Suppressor macrophage treated with lipopolysaccharide for 1 hour (primary cell): Measurements from ENCODE around the gene TPP2.

Experiments used
- DNase-seq, 3 donors: peaks; one replicate each; pipeline ENCODE4 v3.0.0-alpha.2; 2020 to 2022

TPP2 gene

DNA sequence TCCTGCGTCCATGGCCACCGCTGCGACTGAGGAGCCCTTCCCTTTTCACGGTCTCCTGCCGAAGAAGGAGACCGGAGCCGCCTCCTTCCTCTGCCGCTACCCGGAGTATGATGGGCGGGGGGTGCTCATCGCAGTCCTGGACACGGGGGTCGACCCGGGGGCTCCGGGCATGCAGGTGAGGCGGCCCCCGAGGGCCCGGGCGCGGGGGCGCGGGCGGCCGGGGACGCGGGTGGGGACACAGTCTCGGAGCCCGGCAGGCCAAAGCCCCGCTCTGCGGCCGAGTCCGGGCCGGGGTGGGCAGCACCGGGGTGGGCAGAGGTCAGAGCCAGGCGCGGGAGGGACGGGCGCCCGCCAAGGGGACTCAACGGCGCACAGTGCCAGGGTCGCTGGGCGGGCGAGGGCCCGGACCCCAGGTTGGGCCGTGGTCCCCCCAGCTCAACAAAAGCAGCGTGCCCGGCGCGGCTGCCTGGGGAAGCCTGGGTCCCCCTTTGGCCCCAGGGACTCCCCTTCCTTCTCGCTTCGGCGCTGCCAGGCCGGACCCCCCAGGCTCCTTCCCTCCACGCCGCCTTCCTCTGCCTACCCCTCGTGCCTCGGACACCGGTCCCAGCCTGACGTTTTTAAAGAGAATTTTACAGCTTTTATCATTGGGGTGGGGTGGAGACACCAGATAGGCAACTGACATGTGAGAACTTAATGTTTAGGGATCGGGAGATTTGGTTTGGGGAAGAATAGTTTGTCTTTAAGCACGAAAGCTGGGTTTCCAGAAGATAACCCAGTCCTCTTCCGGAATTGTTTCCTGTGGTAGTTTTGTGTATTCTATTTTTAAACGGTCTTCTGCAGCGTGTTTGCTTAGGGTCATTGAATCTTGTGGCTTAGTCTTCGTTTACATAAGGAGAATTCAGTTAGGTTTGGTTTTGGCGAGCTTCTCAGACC lies 509 bp downstream of the TPP2 start:
- DNase-seq: peak in 1 of 3 donors; percentile 58

DNA sequence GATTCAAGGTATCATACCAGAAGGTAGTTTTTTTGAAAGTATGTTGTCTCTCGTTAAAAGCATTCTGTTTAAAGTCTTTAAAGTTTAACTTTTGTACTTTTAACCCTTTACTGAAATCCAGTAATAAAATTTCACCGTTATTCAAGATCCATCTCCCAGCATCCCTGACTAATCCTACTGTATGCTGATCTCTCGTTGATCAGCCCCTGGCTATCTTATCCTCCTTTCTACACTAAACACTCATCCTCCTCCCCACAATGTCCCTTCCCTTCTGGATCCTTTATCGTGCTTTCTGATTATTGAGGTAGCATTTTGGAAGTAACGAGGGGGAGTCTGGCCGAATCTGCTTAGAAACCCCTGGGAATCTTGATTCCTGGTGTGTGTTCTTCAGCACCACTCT lies 1.3 kb downstream of the TPP2 start:
- no peak for DNase-seq

DNA sequence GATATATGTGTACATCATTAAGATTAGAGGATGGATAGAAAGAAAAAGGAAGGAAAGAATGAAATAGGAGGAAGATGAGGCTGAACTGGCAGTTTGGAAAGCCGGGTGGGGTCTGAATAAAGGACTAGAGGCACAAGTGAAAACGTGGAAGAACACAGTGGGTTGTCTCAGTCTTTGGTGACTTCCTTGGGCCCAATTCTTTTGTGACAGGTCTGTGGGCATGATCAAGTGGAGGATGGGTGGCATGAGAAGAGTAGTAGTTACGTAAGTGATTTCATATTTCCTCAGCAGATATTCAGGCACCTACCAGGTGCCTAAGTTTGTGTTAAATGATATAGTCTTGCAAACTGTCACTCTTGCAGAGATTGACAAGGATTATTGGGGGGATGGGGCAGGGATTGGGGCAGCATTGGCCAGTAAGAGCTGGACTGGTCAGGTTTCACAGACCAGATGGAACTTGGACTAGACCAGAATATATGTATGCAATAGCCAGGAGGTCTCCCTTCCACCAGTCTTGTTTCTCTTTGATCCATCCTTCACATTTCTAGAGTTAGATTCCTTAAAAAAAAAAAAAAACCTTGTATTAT lies 2.7 kb downstream of the TPP2 start:
- DNase-seq: no peak

DNA sequence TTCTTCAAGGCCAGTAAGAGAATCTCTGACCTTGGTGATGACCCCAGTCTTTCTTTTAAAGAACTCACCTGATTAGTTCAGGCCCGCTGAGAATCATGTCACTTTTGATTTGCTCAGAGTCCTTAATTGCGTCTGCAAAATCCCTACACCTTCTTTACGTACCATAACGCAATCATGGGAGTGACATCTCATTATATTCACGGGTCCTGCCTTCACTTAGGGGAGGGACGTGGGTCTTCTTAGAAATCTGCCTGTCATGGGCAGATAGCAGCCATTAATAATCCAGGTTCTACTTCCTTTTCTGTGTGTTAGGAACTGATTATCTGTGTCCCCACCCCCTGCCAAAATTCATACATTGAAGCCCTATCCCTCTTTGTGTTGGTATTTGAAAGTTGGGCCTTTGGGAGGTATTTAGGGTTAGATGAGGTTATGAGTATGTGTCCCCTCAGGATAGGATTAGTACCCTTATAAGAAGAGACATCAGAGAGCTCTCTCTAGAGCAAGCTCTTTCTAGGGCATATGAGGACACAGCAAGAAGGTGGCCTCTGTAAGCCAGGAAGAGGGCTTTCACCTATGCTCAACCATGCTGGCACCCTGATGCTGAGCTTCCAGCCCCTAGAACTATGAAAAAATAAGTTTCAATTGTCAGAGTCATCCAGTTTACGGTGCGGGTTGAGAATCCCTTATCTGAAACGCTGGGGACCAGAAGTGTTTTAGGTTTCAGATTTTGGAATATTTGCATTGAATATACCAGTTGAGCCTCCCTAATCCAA lies 9.9 kb downstream of the TPP2 start:
- no peak for DNase-seq

DNA sequence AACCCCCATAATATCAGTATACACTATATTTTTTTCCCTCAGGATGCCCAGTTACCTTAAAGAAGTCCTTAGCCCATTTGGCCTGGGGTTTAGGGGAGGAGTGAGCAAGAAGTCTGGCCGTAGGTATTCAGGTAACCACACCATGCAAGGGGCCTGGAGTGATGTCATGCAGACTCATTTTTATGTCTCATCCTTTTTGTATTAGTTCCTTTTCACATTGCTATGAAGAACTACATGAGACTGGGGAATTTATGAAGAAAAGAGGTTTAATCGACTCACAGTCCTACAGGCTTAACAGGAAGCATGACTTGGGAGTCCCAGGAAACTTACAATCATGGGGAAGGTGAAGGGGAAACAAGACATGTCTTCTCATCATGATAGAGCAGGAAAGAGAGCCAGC lies 12.2 kb downstream of the TPP2 start:
- peak; percentile 32 to 72 (median 51) for DNase-seq

DNA sequence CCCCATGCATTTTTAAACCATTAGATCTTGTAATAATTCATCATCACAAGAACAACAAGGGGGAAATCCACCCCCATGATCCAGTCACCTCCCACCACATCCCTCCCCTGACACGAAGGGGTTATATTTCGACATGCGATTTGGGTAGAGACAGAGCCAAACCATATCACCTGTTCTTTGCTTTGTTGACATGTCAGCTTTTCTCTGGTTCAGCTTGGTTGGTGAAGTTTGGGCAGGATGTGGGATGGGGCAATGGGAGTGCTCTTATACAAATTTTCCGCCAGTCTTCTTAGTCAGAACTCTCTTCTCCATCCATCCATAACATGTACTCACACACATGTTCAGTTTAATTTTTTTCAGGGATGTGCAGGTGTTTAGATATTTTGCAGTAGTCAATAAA lies 12.9 kb downstream of the TPP2 start:
- DNase-seq: no peak

DNA sequence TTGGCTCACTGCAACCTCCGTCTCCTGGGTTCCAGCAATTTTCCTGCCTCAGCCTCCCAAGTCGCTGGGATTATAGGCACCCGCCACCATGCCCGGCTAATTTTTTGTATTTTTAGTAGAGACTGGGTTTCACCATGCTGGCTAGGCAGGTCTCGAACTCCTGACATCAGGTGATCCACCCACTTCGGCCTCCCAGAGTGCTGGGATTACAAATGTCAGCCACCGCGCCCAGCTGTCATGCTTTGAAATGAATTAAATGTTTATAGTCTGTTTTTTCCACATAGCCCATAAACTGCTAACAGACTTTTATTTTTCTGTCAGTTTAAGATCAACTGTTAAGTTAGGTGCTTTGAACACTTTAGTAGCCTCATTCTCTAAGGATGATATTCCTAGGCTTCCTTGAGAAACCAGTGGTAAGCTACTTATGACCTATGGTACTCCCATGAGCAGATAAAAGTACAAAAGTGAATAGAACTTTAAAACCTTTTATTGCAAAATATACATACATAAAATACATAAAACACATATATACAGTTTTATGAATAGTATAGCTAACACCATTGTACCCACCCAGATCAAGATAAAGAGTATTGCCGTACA lies 13.6 kb downstream of the TPP2 start:
- no peak for DNase-seq

DNA sequence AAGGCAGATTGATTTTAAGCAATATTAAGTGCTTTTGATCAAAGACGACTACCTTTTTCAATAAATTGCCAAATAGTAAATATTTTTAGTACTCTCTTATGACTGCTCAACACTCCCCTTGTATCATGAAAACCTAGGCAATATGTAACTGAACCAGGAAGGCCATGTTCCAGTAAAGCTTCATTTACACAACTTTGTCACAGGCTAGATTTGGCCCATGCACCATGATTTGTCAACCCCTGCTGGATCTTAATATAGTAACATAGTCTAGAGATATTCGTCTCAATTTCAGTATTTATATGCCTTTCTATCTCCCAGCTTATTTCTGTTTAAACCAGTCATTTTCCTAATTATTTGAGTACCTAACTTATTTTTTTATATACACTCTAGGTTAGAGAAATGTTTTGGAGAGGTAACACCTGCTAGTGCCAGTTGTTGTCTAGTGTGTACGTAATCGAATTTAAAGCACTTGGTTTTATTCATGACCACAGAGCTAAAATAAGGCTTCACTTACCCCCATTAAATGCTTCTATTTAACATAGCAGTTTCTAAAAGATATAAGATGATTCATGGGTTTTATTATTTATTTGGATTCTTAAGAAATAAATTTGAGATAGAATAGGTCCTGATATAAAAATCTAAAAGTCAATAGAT lies 21.0 kb downstream of the TPP2 start:
- DNase-seq: no peak

DNA sequence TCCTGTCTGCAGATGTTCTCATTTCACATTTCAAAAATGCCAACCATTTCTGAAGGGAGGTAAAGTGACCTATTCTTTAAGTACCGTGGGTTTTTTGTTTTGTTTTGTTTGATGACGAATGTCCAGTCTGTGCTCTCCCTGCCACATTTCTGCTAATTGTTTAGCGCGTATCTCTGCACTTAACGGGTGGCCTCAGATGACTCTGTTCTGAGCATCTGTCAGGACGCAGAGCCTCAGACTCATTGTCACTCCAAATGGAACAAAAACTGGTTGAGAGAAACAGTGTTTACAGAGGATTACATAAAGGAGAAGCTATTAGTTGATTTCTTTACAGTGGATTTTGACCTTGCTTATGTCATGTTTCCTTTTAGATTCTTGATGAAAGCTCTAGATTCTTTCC lies 23.7 kb downstream of the TPP2 start:
- no peak for DNase-seq

DNA sequence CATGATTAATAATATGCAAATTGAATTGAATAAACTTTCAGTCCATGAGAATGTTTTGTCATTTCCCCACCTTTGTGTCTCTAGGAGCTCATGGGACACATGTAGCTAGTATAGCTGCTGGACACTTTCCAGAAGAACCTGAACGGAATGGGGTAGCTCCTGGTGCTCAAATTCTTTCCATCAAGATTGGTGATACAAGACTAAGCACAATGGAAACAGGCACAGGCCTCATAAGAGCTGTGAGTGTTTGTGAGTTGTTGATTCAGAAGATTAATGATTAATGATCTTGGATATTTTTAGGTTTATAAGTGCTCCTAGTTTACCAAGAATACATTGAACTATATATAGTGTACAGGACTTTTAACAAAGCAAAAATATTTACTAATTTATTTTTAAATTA lies 30.1 kb downstream of the TPP2 start:
- DNase-seq: no peak

DNA sequence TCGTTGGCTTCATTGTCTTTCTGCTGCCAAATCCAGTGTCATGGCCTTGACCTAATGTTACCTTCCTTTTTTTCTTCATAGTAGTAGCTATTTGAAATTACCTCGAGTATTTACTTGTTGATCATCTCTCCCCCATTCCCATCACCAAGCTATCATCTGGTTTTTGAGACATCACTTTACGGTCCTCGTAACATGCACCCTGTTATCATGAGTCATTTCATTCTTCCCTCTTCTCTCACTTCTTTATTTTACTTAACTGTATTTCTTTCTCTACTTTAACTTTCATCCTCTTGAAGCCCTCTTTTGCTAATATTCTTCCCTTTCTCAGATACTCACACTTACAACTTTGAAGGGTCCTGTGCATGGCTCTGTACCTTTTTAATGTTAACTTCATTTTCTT lies 31.8 kb downstream of the TPP2 start:
- DNase-seq: no peak

DNA sequence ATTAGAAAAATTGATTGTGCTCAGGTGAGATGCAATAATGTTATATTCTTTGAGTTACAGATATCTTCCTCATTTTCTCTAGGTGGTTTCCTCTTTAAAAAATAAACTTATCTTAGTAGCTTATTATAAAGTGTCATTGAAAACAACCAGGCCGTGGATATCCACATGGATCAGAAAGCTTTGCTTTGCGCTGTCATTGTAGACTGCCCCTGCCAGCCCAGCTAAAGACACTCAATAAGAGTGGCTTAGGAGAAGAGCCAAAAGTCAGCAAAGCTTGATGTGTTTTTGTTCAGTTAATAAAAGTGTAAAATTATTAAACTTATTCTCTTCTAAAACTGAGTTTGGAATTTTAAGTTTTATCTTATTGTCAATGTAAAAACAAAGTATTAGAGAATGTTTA lies 34.4 kb downstream of the TPP2 start:
- DNase-seq: no peak

DNA sequence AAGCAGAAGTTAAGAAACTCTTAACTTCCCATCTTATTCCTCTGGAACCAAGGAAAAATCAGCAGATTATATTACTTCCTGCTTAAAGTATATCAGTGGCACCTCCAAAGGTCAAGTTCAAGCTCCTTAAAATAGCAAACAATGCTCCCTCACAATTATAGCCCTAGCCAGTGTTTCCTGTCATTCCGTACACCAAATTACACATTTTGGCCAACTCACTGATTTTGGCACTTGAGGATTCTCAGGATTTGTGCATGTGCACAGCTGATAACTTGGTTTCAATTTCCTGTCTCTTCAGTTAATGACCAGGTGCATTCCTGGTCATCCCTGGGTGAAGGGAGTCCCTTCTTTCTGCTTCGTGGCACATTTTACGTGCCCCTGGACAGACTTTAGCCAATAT lies 42.0 kb downstream of the TPP2 start:
- no peak for DNase-seq

DNA sequence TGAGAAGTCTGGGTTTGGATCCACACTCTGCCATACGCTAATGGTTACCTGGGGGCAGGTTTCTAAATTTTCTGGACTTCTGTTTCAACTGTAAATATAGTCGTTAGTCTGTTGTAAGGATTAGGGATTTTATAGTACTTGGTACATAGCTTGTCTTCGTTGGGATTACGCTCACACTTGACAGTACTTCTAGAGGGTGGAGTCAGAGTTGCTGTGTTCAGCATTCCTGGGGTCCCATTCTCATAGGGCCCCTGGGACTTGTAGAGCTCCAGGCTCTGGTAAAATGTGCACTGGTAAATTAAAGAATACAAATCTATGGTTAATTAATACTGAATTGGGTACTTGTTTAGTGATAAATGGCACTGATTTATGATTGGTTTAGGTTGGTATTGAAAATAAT lies 45.2 kb downstream of the TPP2 start:
- DNase-seq: no peak

DNA sequence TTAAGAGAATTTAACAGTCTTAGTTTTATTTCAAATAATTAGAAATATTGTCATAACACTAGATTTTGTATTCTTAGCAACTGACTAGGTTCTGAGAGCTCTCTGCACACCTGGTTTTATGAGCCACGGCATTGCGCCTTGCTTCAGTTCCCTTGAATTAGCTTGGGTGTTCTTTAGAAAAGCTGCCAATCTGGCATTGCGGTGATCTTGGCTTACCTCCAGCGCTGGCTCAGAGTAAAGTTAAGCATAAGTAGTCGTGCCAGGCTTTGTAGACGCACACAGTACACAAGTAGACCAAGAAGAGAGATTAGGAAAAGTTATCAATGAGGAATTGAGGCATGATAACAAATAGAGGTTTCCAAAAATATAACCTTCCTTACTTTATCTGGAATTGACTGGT lies 45.7 kb downstream of the TPP2 start:
- DNase-seq: no peak

DNA sequence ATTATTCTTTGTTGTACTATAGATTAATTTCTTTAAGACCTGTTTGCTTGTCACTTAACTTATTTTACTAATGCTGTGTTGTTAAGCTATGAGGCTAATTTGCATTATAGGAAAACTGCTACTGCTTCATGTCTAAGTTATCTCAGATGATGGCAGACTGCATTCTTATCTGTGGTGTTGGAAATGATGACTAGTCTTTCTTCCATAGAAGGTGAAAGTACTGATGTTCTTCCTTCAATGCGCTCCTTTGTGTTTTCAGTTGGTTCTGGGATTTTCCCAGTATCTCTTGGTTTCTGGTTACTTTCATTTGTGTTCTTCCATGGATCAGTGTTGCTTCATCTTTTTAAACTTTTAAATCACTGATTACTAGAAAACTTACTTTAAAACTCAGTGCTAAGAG lies 46.9 kb downstream of the TPP2 start:
- DNase-seq: no peak

DNA sequence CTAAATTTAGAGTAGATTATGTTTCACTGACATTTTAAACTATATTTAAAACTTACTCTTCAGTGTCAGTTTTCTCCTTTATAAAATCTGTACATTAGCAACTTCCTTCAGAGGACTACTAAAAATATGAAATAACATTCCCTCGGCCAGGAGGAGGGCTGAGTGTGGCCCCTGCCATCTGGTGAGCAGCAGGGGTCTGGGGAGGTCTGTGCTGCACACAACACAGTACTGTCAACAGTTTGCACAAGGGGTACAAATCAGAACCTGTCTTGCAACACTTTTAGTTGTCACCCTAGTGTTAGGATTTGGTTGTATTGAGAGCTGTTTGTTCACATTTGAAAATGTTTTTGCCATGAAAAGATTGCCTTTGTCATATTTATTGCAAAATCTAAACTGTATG lies 48.9 kb downstream of the TPP2 start:
- no peak for DNase-seq

DNA sequence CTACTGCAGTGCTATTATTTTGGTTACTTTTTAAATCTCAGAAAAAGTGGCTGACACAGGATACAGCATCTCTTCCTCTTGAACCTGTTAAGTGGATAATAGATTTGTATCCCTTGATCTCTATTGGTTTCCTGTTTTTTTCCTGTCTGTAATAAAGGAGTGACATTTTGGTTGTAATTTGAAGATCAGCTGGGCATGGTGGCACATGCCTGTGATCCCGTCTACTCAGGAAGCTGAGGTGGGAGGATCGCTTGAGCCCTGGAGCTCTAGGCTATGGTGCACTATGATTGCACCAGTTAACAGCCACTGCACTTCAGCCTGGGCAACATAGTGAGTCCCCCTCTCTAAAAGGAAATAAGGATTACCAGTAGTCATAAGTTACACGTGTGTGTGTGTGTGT lies 51.3 kb downstream of the TPP2 start:
- no peak for DNase-seq

DNA sequence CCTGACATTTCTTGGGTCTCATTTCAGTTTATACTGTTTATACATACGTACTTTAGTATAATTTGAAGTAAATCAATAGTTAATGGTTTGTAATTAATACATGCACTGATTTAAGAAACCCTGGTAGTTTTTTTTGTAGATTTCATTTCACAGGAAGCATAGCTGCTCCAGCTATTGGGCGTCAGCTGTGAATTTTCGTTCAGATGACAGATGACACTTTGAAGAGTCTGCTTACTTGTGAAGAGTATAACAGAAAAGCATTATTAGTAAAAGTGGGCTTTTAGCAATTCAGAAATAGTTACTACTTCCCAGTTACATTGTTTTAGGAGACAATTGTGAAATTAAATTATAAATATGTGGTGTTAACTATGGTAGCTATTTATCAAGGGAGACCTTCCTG lies 53.7 kb downstream of the TPP2 start:
- no peak for DNase-seq

DNA sequence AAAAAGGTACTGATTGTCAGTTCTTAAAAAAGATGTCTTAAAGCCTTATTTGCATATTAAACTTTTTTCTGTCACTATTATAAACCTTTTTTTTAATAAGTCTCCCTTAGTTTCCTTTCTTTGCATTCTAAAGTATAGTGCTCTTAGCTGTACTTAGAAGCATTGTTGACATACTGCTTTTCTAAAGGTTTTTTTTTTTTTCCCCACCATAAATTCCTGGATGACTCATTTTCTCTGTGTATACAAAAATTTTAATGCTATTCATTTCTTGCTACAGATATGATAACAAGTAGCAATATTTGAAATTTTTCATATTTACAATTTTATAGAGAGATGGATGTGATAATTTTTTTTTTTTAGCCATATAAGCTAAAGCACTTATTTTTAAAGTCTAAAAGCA lies 54.6 kb downstream of the TPP2 start:
- DNase-seq: no peak

DNA sequence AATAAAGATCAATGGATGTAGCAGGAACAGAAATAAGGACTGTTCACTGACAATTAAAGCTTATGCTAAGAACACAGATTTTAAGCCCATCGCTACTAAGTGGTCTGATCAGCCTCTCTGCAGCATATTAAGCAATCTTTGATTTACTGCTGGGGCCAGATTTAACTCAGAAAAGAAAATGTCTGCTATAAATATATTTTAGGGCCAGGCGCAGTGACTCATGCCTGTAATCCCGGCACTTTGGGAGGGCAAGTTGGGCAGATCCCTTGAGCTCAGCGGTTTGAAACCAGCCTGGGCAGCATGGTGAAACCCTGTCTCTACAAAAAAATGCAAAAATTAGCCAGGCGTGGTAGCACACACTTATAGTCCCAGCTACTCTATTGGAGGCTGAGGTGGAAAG lies 55.1 kb downstream of the TPP2 start:
- DNase-seq: no peak

DNA sequence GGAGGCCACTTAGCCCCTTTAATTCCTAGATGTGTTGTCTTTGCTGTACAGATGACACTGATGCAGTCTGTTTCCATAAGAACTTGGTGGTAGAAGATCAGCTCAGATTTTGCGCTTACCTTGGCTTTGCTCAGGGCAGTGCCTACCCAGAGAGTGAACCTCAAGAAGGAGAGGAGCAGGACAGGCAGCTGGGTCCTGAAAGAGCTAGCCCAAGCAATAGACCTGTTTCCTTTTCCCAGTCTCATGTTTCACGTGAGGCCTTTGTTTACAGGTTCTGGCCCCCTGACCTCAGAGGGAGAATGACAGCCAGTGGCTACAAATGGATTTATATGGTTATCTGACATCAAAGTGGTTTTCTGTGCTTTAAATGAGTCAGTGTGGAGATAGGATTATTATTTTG lies 58.0 kb downstream of the TPP2 start:
- DNase-seq: no peak

DNA sequence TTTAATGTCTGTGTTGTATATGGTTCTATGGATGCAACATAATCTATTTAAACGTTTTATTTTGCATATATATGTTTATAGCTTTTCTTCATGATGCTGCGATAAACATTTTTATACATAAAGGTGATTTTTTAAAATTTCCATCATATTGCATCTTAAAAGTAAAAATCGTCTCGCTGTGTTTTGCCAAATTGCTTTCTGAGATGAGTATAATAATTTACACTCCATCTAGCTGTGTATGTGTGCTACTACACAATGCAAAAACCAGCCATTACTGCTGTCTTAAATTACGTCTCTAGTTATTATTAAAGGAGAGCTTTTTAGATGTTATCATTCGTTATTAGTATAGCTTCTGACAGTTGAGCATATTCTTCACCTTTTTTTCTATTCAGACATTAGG lies 60.8 kb downstream of the TPP2 start:
- peak in 1 of 3 donors; percentile 11 for DNase-seq
